HL-60/S4 treated with phorbol 12-myristate 13-acetate at 8.2 ng/mL for 4 days and 3 days (cell line): ENCODE results near the gene GCSAM.

Experiments used
- in situ Hi-C: fragments of 300-500 bp; cut with MboI; formaldehyde crosslinking; loops from 2 replicates; pipeline ENCODE4 v1.15.0; 2022; ENCODE audit warnings: low sequenced_read_pairs

GCSAM gene

DNA sequence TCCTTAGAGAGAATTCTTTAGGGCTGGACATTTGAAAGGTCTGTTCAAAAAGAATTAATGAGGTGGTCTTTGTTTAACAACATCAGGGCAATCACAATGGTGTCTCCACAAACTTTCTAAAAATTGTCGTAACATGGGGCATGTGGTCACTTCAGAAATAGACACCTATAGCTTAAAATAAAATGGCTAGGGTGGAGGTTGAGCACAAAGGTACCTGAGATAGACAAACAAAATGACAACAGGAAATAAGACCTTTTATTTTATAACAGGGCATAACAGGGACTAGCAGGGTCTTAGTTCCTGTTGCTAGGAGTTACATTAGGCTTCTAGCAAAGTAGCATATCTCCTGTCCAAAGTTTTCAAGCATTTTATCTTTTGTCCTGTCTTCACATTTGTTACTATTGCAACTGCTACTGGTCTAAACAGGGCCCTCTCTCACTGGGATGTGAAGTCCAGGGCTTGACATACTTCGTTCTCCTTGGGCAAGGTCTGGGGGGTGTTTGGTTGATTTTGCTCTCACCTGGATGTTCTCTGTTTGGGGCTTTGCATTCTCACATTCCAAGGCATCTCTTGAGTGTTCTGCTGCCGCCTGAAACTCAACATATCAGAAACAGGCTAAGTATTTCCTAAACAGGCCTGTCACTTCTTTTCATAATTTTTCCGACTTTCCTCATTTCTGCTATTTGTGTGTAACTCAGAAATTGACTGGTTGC is 3.0 kb downstream of the GCSAM start:
- in situ Hi-C loops: no loop called here

DNA sequence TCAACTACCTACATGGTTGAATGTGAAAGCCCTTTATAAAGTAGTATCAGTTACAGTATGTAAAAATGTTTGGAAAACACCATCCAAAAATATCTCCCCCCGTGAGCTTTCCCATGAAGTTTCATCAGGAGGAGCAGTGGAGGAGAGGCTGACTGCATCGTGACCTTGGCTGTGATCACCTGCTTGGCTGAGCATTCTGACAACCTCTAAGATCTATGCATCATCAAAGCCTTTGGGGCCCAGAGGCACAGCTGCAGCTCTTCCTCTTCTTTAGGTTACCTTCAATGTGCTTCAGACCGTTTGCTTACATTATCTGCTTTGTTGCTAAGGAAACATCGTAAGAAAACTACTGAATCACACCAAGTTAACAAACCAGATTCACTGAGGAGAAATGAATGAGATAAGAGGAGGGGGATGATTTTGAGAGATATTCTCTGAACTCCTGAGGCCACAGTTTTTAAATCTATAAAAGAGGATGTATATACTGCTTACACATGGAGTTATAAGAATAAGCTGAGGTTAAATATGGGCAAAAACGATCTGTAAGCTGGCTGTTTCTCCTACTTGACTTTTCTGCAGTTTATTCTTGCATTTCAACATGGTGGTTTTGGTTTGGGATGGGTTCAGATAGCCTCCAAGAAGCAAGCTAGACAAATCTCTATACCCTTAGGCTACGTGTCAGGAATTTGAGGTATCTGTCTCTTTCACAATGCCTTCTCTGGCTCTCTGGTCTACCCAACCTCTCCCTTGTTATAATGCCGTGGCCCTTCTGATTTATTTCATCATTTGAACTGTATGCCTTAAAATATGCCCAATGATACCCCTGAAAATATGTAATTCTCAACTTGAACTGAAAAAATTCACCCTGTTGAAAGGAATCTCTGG is 4.0 kb downstream of the GCSAM start:
- in situ Hi-C loops: no loop called here

DNA sequence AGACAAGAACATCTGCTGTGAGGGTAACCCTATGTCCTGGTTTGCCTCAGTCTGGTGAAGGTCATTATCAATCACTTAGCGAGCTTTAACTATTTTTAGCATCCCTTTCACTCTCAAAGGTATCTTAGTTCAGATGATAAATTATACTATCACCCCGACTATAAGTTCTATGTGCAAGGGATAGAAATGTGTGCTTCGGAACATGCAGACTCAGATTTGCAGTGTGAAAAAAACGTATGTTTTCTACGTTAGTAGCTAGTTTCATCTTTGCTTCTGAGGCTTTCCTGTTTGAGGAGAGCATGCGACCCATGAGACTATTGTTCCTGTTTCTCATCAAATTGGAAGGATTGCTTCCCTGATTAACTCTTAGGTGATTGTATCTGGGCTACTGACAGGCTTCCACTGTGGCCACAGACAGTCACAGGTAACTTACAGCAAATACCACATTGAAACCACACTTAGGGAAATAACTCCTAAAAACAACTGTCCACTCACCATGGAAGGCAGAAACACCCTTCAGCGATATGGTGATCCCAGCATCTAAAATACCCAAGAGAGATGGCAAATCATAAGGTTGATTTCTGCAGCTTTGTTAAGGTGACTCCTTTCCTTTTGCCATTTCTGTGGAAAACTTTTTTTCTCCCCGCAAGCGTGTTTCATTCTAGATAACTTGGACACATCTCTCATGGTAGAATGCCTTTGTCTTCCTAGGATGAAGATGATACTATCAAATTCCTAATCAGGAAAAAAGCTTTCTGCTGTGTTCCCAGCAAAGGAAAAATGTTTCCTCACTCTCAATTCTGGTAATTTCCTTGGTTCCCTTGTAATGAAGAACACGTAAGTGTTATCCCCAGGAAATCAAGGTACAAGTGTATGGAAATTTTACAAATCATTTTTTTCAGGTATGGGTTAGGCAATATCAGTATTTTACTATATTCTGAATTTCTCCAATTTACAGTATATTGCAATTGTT is 5.2 kb downstream of the GCSAM start:
- in situ Hi-C loops: no loop called here

DNA sequence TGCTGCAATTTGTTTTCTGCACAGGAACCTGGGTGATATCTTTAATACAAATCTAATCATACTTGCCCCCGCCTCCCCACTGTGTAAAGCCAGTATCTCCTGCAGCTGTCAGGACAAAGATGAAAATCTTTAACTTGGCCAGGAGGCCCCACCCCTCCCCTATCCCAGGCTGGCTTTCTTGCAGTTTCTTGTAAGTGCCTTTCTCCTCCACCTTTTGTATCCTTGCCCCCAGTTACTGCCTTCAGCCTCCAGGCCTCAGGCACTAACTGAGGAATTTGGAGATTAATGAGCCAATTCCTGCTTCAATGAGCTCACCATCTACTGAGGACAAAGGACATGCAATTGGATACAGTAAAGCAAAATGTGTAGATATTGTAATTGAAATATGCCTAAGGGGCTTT is 6.5 kb downstream of the GCSAM start:
- in situ Hi-C loops: no loop called here

DNA sequence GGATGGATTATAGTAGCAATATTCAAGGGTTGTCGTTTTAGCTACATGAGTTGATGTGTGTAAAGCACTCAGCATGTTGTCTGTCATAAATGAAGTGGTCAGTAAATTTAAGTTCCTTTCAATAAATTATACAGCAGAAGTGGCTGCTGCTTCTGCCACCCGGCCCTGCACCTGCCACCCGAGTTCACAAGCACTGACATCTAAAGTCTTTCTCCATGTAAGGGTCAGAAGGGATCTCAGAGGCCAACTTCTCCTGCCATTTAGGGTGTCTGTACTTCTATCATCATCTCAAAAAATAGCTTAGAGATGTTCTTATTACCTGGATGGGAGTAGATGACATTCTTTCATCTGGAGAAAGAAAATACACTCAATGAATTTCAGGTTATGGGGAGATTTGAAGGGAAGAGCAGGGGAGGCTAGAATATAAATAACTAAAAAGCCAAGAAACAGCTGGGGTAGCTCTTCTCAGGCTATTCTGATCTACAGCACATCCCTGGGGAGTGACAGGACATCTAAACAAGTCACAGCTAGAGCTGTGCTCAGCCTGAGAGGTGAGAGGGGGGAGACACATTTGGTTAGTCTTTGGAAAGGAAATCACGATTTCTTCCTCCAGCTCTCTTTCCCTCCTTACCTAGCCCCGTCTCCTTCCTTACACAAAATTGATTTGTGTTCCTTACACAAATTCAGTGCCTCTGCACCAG is 8.0 kb downstream of the GCSAM start:
- in situ Hi-C loops: no loop called here

DNA sequence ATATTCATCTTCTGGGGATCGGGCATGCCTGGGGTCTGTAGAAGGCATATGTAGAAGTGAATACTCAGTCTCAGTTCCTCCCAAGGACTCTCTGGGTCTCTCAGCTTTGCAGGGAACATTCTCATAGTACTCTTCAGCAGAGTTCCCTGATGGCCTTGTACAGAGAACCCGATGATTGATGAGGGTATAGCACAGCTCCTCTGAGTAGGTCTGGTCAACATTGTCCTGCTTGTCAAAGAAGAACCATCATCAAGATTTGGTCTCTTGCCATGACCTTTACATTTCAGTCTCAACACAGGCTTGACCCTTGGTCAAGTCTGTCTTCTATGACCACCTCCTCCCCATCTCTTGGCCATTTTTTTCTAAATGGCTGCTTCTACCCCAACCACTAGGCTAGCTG is 9.5 kb downstream of the GCSAM start:
- in situ Hi-C loops: no loop called here

DNA sequence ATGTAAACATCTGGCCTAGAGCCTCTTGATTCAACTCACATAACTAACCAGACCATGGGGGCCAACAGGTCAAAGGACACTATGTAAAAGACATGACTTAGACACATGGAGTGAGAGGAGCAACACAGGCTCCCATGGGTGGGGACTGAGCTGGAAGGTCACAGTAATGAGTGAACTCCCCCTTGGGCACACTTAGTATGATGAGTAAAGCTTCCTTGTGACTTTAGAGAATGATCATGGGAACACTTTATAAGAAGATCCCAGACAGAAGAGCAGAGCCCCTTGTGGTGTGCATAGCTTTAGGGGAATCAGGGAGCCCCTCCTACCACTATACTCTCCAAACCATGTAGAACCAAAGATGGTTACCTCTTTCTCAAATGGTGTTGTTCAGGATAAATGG is 10.2 kb downstream of the GCSAM start:
- in situ Hi-C loops: no loop called here

DNA sequence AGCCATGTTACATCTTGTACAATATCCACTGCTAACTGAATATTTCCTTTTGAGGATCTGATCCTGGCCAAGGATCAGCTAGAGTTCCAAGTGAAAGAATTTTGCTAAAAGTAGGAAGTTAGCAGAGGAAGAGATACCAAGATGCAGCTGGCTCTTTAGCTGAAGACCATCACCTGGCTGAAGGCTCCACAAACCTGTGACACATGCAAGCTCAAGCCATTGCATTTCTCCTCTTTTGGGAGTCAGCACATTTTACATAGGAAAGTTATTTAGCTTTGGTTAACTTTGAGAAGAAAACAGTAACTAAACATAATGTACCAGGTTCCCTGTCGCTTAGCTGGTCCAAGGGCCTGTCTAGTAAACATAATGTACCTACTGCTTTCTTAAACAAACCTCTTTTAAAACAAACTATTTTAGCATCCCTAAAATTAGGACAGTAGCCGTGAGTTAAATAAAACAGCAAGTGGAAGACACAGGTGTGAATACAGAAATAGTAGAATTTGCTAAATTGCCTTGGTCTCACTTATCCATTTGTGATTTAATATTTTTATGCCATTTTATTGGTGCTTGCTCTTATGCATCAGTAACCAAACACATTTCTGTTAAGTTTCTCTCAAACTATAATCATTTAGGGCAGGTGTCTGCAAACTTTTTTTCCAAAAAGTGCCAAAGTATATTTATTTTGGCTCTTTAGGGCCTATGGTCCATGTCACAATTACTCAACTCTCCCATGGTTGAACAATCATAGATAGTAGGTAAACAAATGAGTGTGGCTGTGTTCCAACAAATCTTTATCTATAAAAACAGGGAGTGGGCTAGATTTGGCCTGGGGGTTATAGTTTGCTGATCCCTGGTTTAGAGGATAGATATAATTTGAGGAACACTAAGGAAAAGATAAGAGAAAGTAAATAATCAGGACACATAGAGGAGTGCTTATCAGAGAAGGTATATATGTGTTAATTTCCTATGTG is 11.2 kb downstream of the GCSAM start:
- in situ Hi-C loops: no loop called here

DNA sequence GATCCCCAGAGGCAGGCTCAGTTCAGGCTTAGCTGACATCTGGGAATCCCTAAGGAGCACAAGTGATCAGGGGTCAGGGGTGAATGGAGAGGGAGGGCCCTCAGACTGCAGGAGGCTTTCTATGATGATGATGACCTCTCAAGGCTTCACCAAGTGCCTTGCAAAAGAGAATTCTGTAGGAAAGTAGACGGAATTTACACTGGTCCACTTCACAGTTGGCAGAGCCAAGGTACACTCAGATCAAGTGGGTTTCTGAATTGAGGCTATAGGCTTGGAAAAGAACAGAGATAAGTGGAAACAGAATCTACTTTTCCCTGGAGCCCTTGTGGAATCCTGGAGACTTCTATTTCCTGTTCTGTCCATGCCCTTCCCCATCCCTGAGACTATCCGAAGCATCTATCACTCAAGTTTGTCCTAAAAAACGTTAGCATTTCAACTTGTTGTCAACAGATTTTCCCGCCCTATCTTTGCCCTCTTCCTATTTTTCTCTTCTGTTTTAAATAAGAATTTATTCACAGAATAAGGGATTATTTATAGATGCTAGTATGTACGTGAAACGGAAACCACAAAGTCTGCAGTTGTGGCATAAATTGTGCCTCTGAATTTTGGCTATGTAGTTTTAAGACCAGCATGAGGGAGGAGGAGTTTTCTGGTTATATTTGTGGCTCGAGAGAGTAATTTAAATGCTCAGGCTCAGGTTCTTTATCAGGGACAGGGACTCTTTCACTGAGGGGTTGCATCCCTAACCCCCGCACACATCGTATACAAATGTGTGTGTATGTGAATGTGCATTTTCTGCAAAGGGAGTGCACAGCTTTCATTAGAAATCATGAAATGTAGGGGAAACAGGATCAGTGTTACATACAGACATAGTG is 12.8 kb downstream of the GCSAM start:
- in situ Hi-C loops: loop anchor here (10.0 kb wide), 1 partner anchor 405 kb away; no protein-coding TSS in a partner anchor

DNA sequence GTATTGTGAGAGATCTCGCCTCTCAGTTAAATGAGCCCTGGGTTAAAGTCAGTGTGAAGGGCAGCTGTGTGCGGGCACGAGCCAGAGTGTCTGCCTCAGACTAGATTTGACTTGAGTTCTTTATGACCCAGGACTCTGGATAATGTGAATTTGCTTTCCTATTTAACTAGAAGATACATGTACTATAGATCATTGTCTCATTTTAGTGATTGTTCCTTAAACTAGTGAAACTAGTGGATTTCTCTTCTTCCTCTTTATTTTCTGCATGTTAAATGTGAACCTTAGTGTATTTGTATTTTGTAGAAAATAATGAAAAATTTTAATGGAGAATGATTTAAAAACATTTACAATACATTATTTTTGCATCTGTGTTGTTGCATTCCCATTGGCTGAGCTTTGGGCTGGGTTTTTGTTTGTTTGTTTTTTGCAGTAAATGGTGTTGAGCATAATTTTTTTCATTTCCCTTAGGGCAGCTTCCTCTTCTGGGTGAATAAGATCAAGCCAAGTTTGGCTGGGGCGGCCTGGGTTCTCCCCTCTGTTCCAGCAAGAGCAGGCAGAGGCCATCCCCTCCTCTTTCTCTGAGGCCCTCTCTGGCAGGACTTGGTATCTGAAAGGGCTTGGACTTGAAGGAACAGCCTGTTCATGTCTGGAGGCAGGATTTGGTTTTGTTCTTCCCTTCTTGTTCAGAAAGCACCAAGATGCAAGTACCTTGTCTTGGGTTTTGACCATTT is 15.0 kb downstream of the GCSAM start:
- in situ Hi-C loops: loop anchor here (10.0 kb wide), 1 partner anchor 407 kb away; no protein-coding TSS in a partner anchor

DNA sequence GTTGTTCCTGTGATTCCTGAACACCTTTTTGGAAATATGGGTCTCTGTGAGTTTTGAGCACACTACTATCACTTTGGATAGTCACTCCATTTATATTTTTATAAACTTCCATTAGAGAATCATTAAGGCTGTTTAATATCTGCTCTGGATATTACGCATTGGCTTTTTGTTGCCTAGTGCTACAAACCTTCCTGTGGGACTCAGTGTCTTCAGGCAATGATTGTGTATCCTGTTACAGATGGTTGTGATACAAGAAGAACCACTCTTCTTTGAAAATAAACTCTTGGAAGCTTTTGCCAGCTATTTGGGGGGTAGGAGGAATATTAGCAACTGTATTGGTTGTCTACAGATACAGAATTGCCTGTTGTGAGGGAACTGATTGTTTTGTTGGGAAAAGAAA is 15.6 kb downstream of the GCSAM start:
- in situ Hi-C loops: loop anchor here (10.0 kb wide), 1 partner anchor 407 kb away; no protein-coding TSS in a partner anchor

DNA sequence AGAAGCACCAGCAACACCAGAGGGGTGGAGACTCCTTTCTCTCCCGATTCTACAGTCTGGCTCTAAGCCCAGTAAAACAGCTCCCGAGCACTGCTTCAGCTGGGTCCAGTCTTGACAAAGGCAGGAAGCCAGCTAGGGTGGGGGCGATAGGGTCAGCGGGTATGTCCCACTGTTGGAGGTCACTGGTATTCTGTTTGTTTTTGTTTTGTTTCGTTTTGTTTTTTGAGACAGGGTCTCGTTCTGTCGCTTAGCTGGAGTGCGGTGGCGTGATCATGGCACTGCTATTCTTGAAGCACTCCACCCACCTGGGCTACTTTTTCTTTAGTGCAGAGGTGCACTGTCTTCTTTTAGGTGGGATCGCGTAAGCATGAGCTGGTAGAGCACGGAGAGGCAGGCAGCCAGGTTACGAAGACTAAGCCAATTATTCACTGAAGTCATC is 16.3 kb downstream of the GCSAM start:
- in situ Hi-C loops: loop anchor here (10.0 kb wide), 1 partner anchor 408 kb away; no protein-coding TSS in a partner anchor

DNA sequence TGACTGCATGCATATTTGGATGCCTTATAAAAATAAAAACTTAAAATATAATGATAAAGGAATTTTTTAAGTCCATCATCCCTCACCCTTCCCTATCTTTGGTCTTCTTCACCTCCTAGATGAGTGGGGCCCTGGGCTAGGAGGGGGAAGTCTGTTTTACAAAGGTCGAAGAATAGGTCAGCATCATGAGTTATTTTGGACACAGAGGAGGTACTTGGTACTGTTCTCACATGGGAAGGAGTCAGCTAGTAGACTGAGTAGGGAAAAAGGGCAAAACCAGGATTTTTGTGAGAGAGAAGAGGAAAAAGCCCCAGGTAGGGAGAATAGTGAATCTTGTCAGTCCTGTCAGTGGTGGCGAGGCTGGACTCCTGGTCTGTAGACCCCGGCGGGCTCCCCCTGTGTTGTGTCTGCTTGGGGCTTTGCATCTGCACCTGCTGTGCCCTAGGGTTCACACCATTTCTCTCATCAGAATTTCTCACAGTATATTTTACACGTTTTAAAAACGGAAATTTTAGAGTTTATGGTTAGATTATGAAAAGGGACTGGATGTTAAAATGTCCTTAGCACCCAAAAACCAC is 17.2 kb downstream of the GCSAM start:
- in situ Hi-C loops: loop anchor here (10.0 kb wide), 1 partner anchor 409 kb away; no protein-coding TSS in a partner anchor

DNA sequence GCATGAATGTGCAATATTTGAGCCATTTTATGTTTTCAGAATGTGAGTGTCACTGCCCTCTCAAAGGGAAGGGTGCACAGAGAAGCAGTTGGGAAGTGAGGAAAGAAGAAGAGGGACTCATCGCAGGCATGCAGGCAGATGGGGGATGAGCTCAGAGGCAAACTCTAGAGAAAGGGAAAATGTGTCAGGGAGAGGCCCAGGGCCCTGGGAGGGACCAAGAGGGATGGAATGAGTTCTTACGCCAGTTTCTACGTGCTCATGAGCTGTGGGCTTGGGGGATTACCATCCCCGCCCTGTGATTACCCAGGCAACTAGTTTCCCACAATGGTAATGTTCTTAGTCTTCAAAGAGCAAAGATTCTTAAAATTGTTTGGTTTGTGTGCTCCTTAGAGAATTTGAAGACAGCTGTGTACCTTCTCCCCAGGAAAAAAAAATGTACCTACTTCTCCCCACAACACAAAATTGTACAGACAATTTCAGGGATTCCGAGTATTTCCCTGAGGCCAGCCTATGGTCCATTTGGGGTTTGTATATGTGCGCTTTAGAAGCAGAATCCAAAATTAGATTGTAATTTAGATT is 17.8 kb downstream of the GCSAM start:
- in situ Hi-C loops: loop anchor here (10.0 kb wide), 1 partner anchor 410 kb away; no protein-coding TSS in a partner anchor

DNA sequence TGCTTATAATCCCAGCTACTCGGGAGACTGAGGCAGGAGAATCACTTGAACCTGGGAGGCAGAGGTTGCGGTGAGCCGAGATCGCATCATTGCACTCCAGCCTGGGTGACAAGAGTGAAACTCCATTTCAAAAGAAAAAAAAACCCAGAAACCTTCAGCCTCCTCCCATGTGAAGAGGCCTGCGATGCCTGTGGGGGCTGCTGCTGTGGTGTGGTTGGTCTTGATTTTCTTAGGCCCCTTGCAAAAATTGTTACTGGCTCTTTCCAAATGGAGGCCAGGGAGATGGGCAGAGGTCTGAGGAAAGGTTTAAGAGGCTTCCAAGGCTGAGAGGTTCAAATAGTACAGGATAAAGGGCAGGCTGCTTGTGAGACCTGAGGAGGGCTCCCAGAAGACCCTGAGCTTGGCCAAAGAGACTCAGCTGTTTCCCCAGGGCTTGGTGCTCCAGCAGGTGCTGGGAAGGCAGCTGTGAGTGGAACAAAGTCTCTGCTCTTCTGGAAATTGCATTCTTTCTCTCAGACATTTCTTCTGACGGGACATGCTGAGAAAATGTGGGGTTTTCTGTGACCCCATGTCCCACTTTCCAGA is 18.4 kb downstream of the GCSAM start:
- in situ Hi-C loops: loop anchor here (10.0 kb wide), 1 partner anchor 410 kb away; no protein-coding TSS in a partner anchor
